ENCODE data around the gene DOK6. TPM values are rescaled to one million over a fixed set of nuclear protein-coding genes. Genes with fewer than 3 reads are reported as not detected.

Gene DOK6
- total and polyA plus RNA-seq, 10 of the 15 experiments (the other 5 are each of a cell fraction or from before 2014, with no cell fraction given) = 0.01 to 0.09 (median 0.04) TPM; not detected in 4

- TF ChIP-seq SIN3A (IDR thresholded peaks at IDR 0.05; ENCODE audit: low read depth, low read length) (no peak), SMARCA5 (IDR thresholded peaks at IDR 0.05) (no peak), RAD51 (IDR thresholded peaks at IDR 0.05) (no peak), POU2F2 (IDR thresholded peaks at IDR 0.05; ENCODE audit: borderline replicate concordance, low read depth, low read length) (no peak), ZNF384 (IDR thresholded peaks at IDR 0.05; ENCODE audit: borderline replicate concordance, low read depth, low read length) (no peak), STAT1 (conservative IDR thresholded peaks at IDR 0.05) (no peak), ZNF207 (IDR thresholded peaks at IDR 0.05; ENCODE audit: borderline replicate concordance) (no peak), RB1 (IDR thresholded peaks at IDR 0.05; ENCODE audit: borderline replicate concordance) (no peak)
Observed at GRCh38 chr18:69777248-69777647, 376.6 kb downstream of the DOK6 start (continued).

- in situ Hi-C loops (cut with MboI) (no loop called here), intact Hi-C loops (cut with micrococcal nuclease; ENCODE audit: unreplicated experiment) (no loop called here)
- no peaks in the 10 kb centered on the region for H3K79me2 ChIP-seq (ENCODE audit: control insufficient read depth, insufficient read depth, low read length)
- H4K20me1 ChIP-seq (ENCODE audit: control insufficient read depth, insufficient read depth) = no peaks in the 10 kb centered on the region
- H3K27ac ChIP-seq (ENCODE audit: control insufficient read depth, insufficient read depth) = no peak overlapping the region
- SMC1A ChIA-PET (ENCODE audit: uncharacterized antibody, unreplicated experiment) = interaction anchor here (0.5 kb wide), 1 partner anchor 57 kb away, joined by 3 read pairs; no protein-coding TSS in a partner anchor
- 63% methylated on average over 1 of the region's 1 CpG for WGBS (ENCODE audit: insufficient coverage, insufficient replicate concordance, low lambda C conversion rate, missing lambda C conversion rate)
- H3K36me3 ChIP-seq (ENCODE audit: control insufficient read depth in 2 of 2, insufficient read depth in 2 of 2, low read length in 1 of 2) = no peaks in the 10 kb centered on the region
- H3K4me3 ChIP-seq = no peak overlapping the region
- H3K9ac ChIP-seq (ENCODE audit: control insufficient read depth, insufficient read depth, low read length) = no peak overlapping the region
- H3K9me3 ChIP-seq (replicated peaks; ENCODE audit: control insufficient read depth, insufficient read depth, low read length) = no peaks in the 10 kb centered on the region
- no peak for DNase-seq (ENCODE audit: low read depth, low spot score)
- POLR2A ChIA-PET = no interaction called here
- RAD21 ChIA-PET (ENCODE audit: unreplicated experiment) = no interaction called here
- H3K4me2 ChIP-seq (ENCODE audit: control insufficient read depth, insufficient read depth) = no peak overlapping the region
- no peaks in the 10 kb centered on the region for H3K4me1 ChIP-seq (ENCODE audit: control insufficient read depth, insufficient read depth, low read length)
- no peak for ATAC-seq
- CTCF ChIA-PET = no interaction called here
- FAIRE-seq = no peak
- no peak overlapping the region for H2AFZ ChIP-seq (ENCODE audit: control insufficient read depth, low read depth, low read length)
- no peaks in the 10 kb centered on the region for H3K27me3 ChIP-seq (replicated peaks in 1 of 2; ENCODE audit: control insufficient read depth in 2 of 2, insufficient read depth in 2 of 2, low read length in 1 of 2)
- BruUV-seq (replicated peaks) = no TSS peak
- TF ChIP-seq NFXL1 (IDR thresholded peaks at IDR 0.05; ENCODE audit: borderline replicate concordance) (no peak), SREBF1 (IDR thresholded peaks at IDR 0.05; ENCODE audit: low read length) (no peak), BHLHE40 (IDR thresholded peaks at IDR 0.05; ENCODE audit: borderline replicate concordance in 1 of 2, low read depth in 2 of 2, low read length in 1 of 2) (no peak), E4F1 (IDR thresholded peaks at IDR 0.05; ENCODE audit: borderline replicate concordance, partially characterized antibody) (no peak), MTA3 (IDR thresholded peaks at IDR 0.05; ENCODE audit: borderline replicate concordance, low read length) (no peak), ZSCAN29 (IDR thresholded peaks at IDR 0.05) (no peak), ZNF384 (IDR thresholded peaks at IDR 0.05; ENCODE audit: borderline replicate concordance, low read depth, low read length) (no peak), SMAD1 (IDR thresholded peaks at IDR 0.05; ENCODE audit: low read depth, partially characterized antibody) (no peak), ETV6 (conservative IDR thresholded peaks at IDR 0.05 in 1 of 2, IDR thresholded peaks at IDR 0.05 in 1 of 2; ENCODE audit: borderline replicate concordance in 1 of 2, low read depth in 1 of 2) (no peak), E2F8 (IDR thresholded peaks at IDR 0.05; ENCODE audit: low read depth, partially characterized antibody) (no peak), SRF (IDR thresholded peaks at IDR 0.05; ENCODE audit: low read depth in 2 of 2, low read length in 2 of 2) (no peak), CBX5 (IDR thresholded peaks at IDR 0.05; ENCODE audit: low read depth) (no peak), TARDBP (IDR thresholded peaks at IDR 0.05; ENCODE audit: borderline replicate concordance) (no peak)
Observed at GRCh38 chr18:69778680-69779079, 378.0 kb downstream of the DOK6 start.
